Liver (tissue), 9 donors: Measurements from ENCODE around the gene ATXN1. TPM values are rescaled to one million over a fixed set of nuclear protein-coding genes. Genes with fewer than 3 reads are reported as not detected.
"Not testable (repeated sequence)": the region's sequence is repeated elsewhere in the genome, so short reads cannot be mapped to it uniquely, and the experiment has no call there.

Experiments
- DNase-seq: peaks from one replicate; pipeline ENCODE4 v3.0.0-alpha.2; 2017; ENCODE audit warnings: low spot score
- H3K27ac ChIP-seq, 2 donors: one replicate each; pipeline ENCODE4 v1.7.0; 2013; ENCODE audit warnings: inconsistent platforms in 2 of 2, low read length in 2 of 2, control low read depth in 1 of 2, low read depth in 1 of 2, mild to moderate bottlenecking in 1 of 2
- H3K27me3 ChIP-seq, 4 donors: one replicate each; pipeline versions ENCODE4 v1.6.1 to v1.7.0; 2013; ENCODE audit warnings: low read length in 3 of 4, inconsistent platforms in 1 of 4, mild to moderate bottlenecking in 1 of 4, moderate library complexity in 1 of 4; ENCODE audit not compliant: control insufficient read depth in 4 of 4, insufficient read depth in 4 of 4
- H3K36me3 ChIP-seq, 4 donors: one replicate each; pipeline versions ENCODE4 v1.6.1 to v1.7.0; 2013; ENCODE audit warnings: low read length in 3 of 4, mild to moderate bottlenecking in 3 of 4, low read depth in 1 of 4, moderate library complexity in 1 of 4; ENCODE audit not compliant: control insufficient read depth in 4 of 4, insufficient read depth in 3 of 4
- H3K4me1 ChIP-seq, 4 donors: one replicate each; pipeline versions ENCODE4 v1.6.1 to v1.7.0; 2013; ENCODE audit warnings: low read length in 3 of 4, mild to moderate bottlenecking in 3 of 4, moderate library complexity in 1 of 4; ENCODE audit not compliant: control insufficient read depth in 4 of 4, insufficient read depth in 4 of 4
- H3K4me3 ChIP-seq, 3 donors: one replicate each; pipeline versions ENCODE4 v1.6.1 to v1.7.0; 2013; ENCODE audit warnings: low read length in 3 of 3, control low read depth in 1 of 3, low read depth in 1 of 3, mild to moderate bottlenecking in 1 of 3
- H3K9ac ChIP-seq, 2 donors: one replicate each; pipeline ENCODE4 v1.7.0; 2013; ENCODE audit warnings: low read length in 2 of 2, mild to moderate bottlenecking in 2 of 2, moderate library complexity in 2 of 2, control low read depth in 1 of 2, low read depth in 1 of 2
- H3K9me3 ChIP-seq, 4 donors: one replicate each; pipeline versions ENCODE4 v1.6.1 to v1.7.0; 2013; ENCODE audit warnings: low read length in 3 of 4; ENCODE audit not compliant: control insufficient read depth in 4 of 4
- ATF3 ChIP-seq: IDR thresholded peaks from 2 replicates; pipeline ENCODE4 v1.6.1; 2016; ENCODE audit warnings: antibody characterized with exemption
- CTCF ChIP-seq: fragments of 150-350 bp; IDR thresholded peaks from 2 replicates; pipeline ENCODE4 v1.5.1; 2017; ENCODE audit warnings: improper control_type of control experiment, low read depth, low read length; ENCODE audit not compliant: missing input control
- EGR1 ChIP-seq, 2 donors: IDR thresholded peaks; 2 replicates each; pipeline ENCODE4 v1.6.1; 2016 to 2018; ENCODE audit warnings: antibody characterized with exemption in 2 of 2, low read depth in 2 of 2
- FOXA1 ChIP-seq: IDR thresholded peaks from 2 replicates; pipeline ENCODE4 v1.6.1; 2016; ENCODE audit warnings: antibody characterized with exemption
- FOXA2 ChIP-seq: IDR thresholded peaks from 2 replicates; pipeline ENCODE4 v1.6.1; 2016; ENCODE audit warnings: antibody characterized with exemption
- GABPA ChIP-seq, 2 donors: IDR thresholded peaks in 1 of 2; conservative IDR thresholded peaks in 1 of 2; 2 replicates each; pipeline ENCODE4 v1.6.1; 2016; ENCODE audit warnings: antibody characterized with exemption in 2 of 2, mild to moderate bottlenecking in 1 of 2, moderate library complexity in 1 of 2
- HNF4A ChIP-seq, 2 donors: conservative IDR thresholded peaks; 2 replicates each; pipeline ENCODE4 v1.6.1; 2016; ENCODE audit warnings: antibody characterized with exemption in 2 of 2, mild to moderate bottlenecking in 2 of 2
- HNF4G ChIP-seq: IDR thresholded peaks from 2 replicates; pipeline ENCODE4 v1.6.1; 2016; ENCODE audit warnings: antibody characterized with exemption
- JUND ChIP-seq, 2 donors: IDR thresholded peaks; 2 replicates each; pipeline ENCODE4 v1.6.1; 2016; ENCODE audit warnings: antibody characterized with exemption in 2 of 2
- NR2F2 ChIP-seq: IDR thresholded peaks from 2 replicates; pipeline ENCODE4 v1.6.1; 2016; ENCODE audit warnings: antibody characterized with exemption
- RAD21 ChIP-seq, 2 donors: IDR thresholded peaks; 2 replicates each; pipeline ENCODE4 v1.6.1; 2016; ENCODE audit warnings: antibody characterized with exemption in 2 of 2, mild to moderate bottlenecking in 2 of 2
- REST ChIP-seq: IDR thresholded peaks from 2 replicates; pipeline ENCODE4 v1.6.1; 2016; ENCODE audit warnings: antibody characterized with exemption, mild to moderate bottlenecking
- TAF1 ChIP-seq: conservative IDR thresholded peaks from 2 replicates; pipeline ENCODE4 v1.6.1; 2016; ENCODE audit warnings: antibody characterized with exemption, mild to moderate bottlenecking
- YY1 ChIP-seq: IDR thresholded peaks from 2 replicates; pipeline ENCODE4 v1.6.1; 2016; ENCODE audit warnings: antibody characterized with exemption, mild to moderate bottlenecking
- ZBTB33 ChIP-seq: IDR thresholded peaks from 2 replicates; pipeline ENCODE4 v1.6.1; 2016; ENCODE audit warnings: antibody characterized with exemption
- WGBS: extraction: QIAGEN DNeasy Blood & Tissue Kit; methylation state at CpG from one replicate; pipeline ENCODE4 v1.1.7; 2013; 5-methylcytosine and 5-hydroxymethylcytosine counted together
- polyA plus RNA-seq, 2 donors: library from polyadenylated mRNA; stranded (reverse) in 1 of 2; unstranded in 1 of 2; fragments of 200-250 nt in 1 of 2; fragments of >200 nt in 1 of 2; fragmentation: Nextera tagmentation in 1 of 2; extraction: Ambion mirVana in 1 of 2; gene quantifications; one replicate each; pipeline versions ENCODE4 v1.2.1 to v1.2.3, GENCODE V29; 2013 to 2015
- total RNA-seq, 2 donors: library from RNA; depleted of rRNA; stranded (reverse); fragments of >200 nt; gene quantifications; one replicate each; pipeline ENCODE4 v1.2.3, GENCODE V29; 2014
- donor health status: healthy.
- donor health status: healthy.
- donor health status: healthy.
- donor health status: healthy.
- donor health status: healthy.

Gene ATXN1
- total and polyA plus RNA-seq, 4 donors, result 4.3 to 29.7 (median 8.2) TPM

GRCh38 chr6:16464045-16464444 lies 297.2 kb downstream of the ATXN1 start:
- H3K9ac ChIP-seq, result no peak overlapping the region
- TF ChIP-seq FOXA2, result no peak
- TF ChIP-seq YY1, result no peak
- no peak for TF ChIP-seq EGR1 (IDR thresholded peaks at IDR 0.05; ENCODE audit: low read depth in 2 of 2)
- TF ChIP-seq GABPA (IDR thresholded peaks at IDR 0.05 in 1 of 2, conservative IDR thresholded peaks at IDR 0.05 in 1 of 2), result no peak
- TF ChIP-seq JUND (IDR thresholded peaks at IDR 0.05), result no peak
- TF ChIP-seq HNF4A (conservative IDR thresholded peaks at IDR 0.05), result no peak
- TF ChIP-seq NR2F2, result no peak
- TF ChIP-seq FOXA1, result no peak
- TF ChIP-seq CTCF, result no peak
- no peak for TF ChIP-seq RAD21 (IDR thresholded peaks at IDR 0.05)
- TF ChIP-seq ATF3, result no peak
- TF ChIP-seq ZBTB33, result no peak
- TF ChIP-seq REST, result no peak
- no peak for TF ChIP-seq TAF1
- TF ChIP-seq HNF4G, result no peak
- H3K4me3 ChIP-seq, result no peak overlapping the region
- 94% methylated on average over 3 of the region's 3 CpGs for WGBS
- no peaks in the 10 kb centered on the region for H3K9me3 ChIP-seq
- no peak for DNase-seq
- H3K27ac ChIP-seq, result no peak overlapping the region
- no peaks in the 10 kb centered on the region for H3K4me1 ChIP-seq
- no peaks in the 10 kb centered on the region for H3K27me3 ChIP-seq
- H3K36me3 ChIP-seq, result no peaks in the 10 kb centered on the region

- not testable (repeated sequence) for H3K9ac ChIP-seq, H3K27me3 ChIP-seq, H3K9me3 ChIP-seq, H3K36me3 ChIP-seq, H3K4me3 ChIP-seq, DNase-seq, H3K4me1 ChIP-seq, H3K27ac ChIP-seq
- WGBS, result over 99% methylated on average over 4 of the region's 4 CpGs
These were observed 298.0 kb downstream of the ATXN1 start for GRCh38 chr6:16463246-16463645.
